Measurements from ENCODE around the gene SEC62. TPM values are rescaled to one million over a fixed set of nuclear protein-coding genes. Genes with fewer than 3 reads are reported as not detected.
A peak's percentile ranks its signal among the peaks of the same experiment; 100 is the strongest.

The SEC62 gene
- total and polyA plus RNA-seq, 2 experiments from 2014 or later: 45.4 to 138 TPM

- H3K9me3 ChIP-seq (ENCODE audit: low read depth): no peaks in the 10 kb centered on the region
- no peak for TF ChIP-seq EZH2 (IDR thresholded peaks at IDR 0.05; ENCODE audit: borderline replicate concordance)
- no peak for TF ChIP-seq EZH2phosphoT487 (IDR thresholded peaks at IDR 0.05; ENCODE audit: low read depth, severe bottlenecking, unreplicated experiment)
- TF ChIP-seq CTCF (IDR thresholded peaks at IDR 0.05; ENCODE audit: poor library complexity): no peak
- no peak overlapping the region for H3K4me3 ChIP-seq
- H2AFZ ChIP-seq: no peak overlapping the region
- no peaks in the 10 kb centered on the region for H3K4me1 ChIP-seq (ENCODE audit: insufficient read depth)
- no peak overlapping the region for H3K4me2 ChIP-seq
- H4K20me1 ChIP-seq (ENCODE audit: insufficient read depth, poor library complexity, severe bottlenecking): no peaks in the 10 kb centered on the region
- WGBS (ENCODE audit: low lambda C conversion rate, missing lambda C conversion rate): 84% methylated on average over 8 of the region's 8 CpGs
- H3K27ac ChIP-seq: no peak overlapping the region
- H3K27me3 ChIP-seq: no peaks in the 10 kb centered on the region
- DNase-seq (ENCODE audit: low spot score): no peak
- no peaks in the 10 kb centered on the region for H3K36me3 ChIP-seq (replicated peaks; ENCODE audit: insufficient read depth, low read depth)
- no peaks in the 10 kb centered on the region for H3K79me2 ChIP-seq
- no peaks in the 10 kb centered on the region for H3K9me2 ChIP-seq (replicated peaks; ENCODE audit: insufficient read depth)
Observed at GRCh38 chr3:170033489-170033888, 66.9 kb downstream of the SEC62 start.

- DNase-seq (ENCODE audit: low spot score): peak; percentile 91
- 7% methylated on average over 45 of the region's 78 CpGs for WGBS (ENCODE audit: low lambda C conversion rate, missing lambda C conversion rate)
- Histone ChIP-seq H3K27me3 (peaks cover 4% of the 10 kb centered on the region), H3K9me2 (replicated peaks; ENCODE audit: insufficient read depth) (no peaks in the 10 kb centered on the region), H3K9me3 (ENCODE audit: low read depth) (no peaks in the 10 kb centered on the region), H3K4me3 (peak within 1 kb of the TSS; percentile 84), H4K20me1 (ENCODE audit: insufficient read depth, poor library complexity, severe bottlenecking) (no peaks in the 10 kb centered on the region), H3K4me1 (ENCODE audit: insufficient read depth) (peaks cover 3% of the 10 kb centered on the region), H3K27ac (peak within 1 kb of the TSS; percentile 89), H2AFZ (peak within 1 kb of the TSS; percentile 81), H3K36me3 (replicated peaks; ENCODE audit: insufficient read depth, low read depth) (no peaks in the 10 kb centered on the region), H3K4me2 (peak within 1 kb of the TSS; percentile 92), H3K79me2 (peaks cover 23% of the 10 kb centered on the region)
- TF ChIP-seq EZH2phosphoT487 (IDR thresholded peaks at IDR 0.05; ENCODE audit: low read depth, severe bottlenecking, unreplicated experiment) (no peak), CTCF (IDR thresholded peaks at IDR 0.05; ENCODE audit: poor library complexity) (peak; percentile 87)
Observed at GRCh38 chr3:170037463-170038433, 71.1 kb downstream of the SEC62 start, which contains the start of gene GPR160. TSS of gene GPR160 (plus strand) at chr3:170037995. CDS start at chr3:170083973, 45,978 bp downstream.

GRCh38 chr3:170038434-170039110 is 72.0 kb downstream of the SEC62 start:
- peak overlapping the region; percentile 92 for H3K4me2 ChIP-seq
- 3% methylated on average over 51 of the region's 51 CpGs for WGBS (ENCODE audit: low lambda C conversion rate, missing lambda C conversion rate)
- no peaks in the 10 kb centered on the region for H4K20me1 ChIP-seq (ENCODE audit: insufficient read depth, poor library complexity, severe bottlenecking)
- H2AFZ ChIP-seq: peak overlapping the region; percentile 81
- H3K9me3 ChIP-seq (ENCODE audit: low read depth): no peaks in the 10 kb centered on the region
- H3K4me1 ChIP-seq (ENCODE audit: insufficient read depth): peaks cover 3% of the 10 kb centered on the region
- no peaks in the 10 kb centered on the region for H3K36me3 ChIP-seq (replicated peaks; ENCODE audit: insufficient read depth, low read depth)
- peak; percentile 65 for DNase-seq (ENCODE audit: low spot score)
- peak; percentile 34 for TF ChIP-seq CTCF (IDR thresholded peaks at IDR 0.05; ENCODE audit: poor library complexity)
- TF ChIP-seq EZH2 (IDR thresholded peaks at IDR 0.05; ENCODE audit: borderline replicate concordance): no peak
- TF ChIP-seq EZH2phosphoT487 (IDR thresholded peaks at IDR 0.05; ENCODE audit: low read depth, severe bottlenecking, unreplicated experiment): no peak
- H3K79me2 ChIP-seq: peaks cover 31% of the 10 kb centered on the region
- H3K9me2 ChIP-seq (replicated peaks; ENCODE audit: insufficient read depth): no peaks in the 10 kb centered on the region
- H3K27me3 ChIP-seq: peaks cover 4% of the 10 kb centered on the region
- peak overlapping the region; percentile 89 for H3K27ac ChIP-seq
- H3K4me3 ChIP-seq: peak overlapping the region; percentile 84
